HCT116 (cell line): Measurements from ENCODE around the gene ATP8A2.

Experiments
- CBX3 ChIP-seq: IDR thresholded peaks from 2 replicates; pipeline ENCODE4 v1.6.1; 2012; ENCODE audit warnings: low read depth
- CEBPB ChIP-seq: IDR thresholded peaks from 2 replicates; pipeline ENCODE4 v1.6.1; 2012; ENCODE audit warnings: low read depth
- EZH2phosphoT487 ChIP-seq: fragments of 200-600 bp; IDR thresholded peaks from 2 replicates; pipeline ENCODE4 v1.6.1; 2018; ENCODE audit warnings: antibody characterized with exemption, borderline replicate concordance
- JUND ChIP-seq: IDR thresholded peaks from 2 replicates; pipeline ENCODE4 v1.6.1; 2012
- POLR2A ChIP-seq: IDR thresholded peaks from 2 replicates; pipeline ENCODE4 v1.7.0; 2011; ENCODE audit warnings: borderline replicate concordance; ENCODE audit not compliant: insufficient read depth, insufficient read length; ENCODE audit errors: extremely low read depth
- POLR2AphosphoS5 ChIP-seq: IDR thresholded peaks from 2 replicates; pipeline ENCODE4 v1.6.1; 2011; ENCODE audit warnings: mild to moderate bottlenecking, low read depth, low read length, moderate library complexity
- TCF7L2 ChIP-seq: IDR thresholded peaks from 2 replicates; pipeline ENCODE4 v1.7.0; 2011; ENCODE audit warnings: borderline replicate concordance, inconsistent platforms; ENCODE audit not compliant: insufficient read depth, insufficient read length; ENCODE audit errors: extremely low read depth
- TF ChIP-seq, protein P1 (sequence below), 3 experiments: fragments of 200-600 bp in 1 of 3; sonication (generic) in 1 of 3; IDR thresholded peaks in 2 of 3; conservative IDR thresholded peaks in 1 of 3; 2 replicates each; pipeline ENCODE4 v1.5.1; 2012 to 2017; ENCODE audit warnings: low read depth in 2 of 3, low read length in 2 of 3, antibody characterized with exemption in 1 of 3, borderline replicate concordance in 1 of 3, control low read depth in 1 of 3, mild to moderate bottlenecking in 1 of 3, mixed read lengths in 1 of 3, mixed run types in 1 of 3, moderate library complexity in 1 of 3; ENCODE audit not compliant: insufficient read depth in 1 of 3
- TF ChIP-seq, protein P2 (sequence below): IDR thresholded peaks from 2 replicates; pipeline ENCODE4 v1.6.1; 2012; ENCODE audit warnings: low read depth

DNA sequence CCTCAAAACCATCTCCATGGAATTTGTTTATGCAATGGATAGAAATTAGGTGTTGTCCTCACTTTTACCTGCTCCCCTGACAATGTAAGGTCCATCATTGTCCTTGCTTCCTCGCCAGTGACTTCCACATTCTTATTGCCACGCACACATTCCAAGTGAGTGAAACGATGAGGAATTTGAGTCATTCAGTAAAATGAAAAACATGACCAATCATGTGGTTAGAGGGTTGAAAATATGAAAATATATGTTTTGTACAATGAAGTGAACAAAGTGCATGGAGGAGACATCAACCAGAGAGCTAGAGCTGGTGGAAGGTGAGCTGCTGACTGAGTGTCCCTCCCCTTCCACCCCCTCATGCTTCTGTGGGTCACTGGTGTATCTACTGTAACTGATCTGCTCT, 91.7 kb downstream of the ATP8A2 start:
- TF ChIP-seq POLR2A = no peak
- TF ChIP-seq, protein P1, sequence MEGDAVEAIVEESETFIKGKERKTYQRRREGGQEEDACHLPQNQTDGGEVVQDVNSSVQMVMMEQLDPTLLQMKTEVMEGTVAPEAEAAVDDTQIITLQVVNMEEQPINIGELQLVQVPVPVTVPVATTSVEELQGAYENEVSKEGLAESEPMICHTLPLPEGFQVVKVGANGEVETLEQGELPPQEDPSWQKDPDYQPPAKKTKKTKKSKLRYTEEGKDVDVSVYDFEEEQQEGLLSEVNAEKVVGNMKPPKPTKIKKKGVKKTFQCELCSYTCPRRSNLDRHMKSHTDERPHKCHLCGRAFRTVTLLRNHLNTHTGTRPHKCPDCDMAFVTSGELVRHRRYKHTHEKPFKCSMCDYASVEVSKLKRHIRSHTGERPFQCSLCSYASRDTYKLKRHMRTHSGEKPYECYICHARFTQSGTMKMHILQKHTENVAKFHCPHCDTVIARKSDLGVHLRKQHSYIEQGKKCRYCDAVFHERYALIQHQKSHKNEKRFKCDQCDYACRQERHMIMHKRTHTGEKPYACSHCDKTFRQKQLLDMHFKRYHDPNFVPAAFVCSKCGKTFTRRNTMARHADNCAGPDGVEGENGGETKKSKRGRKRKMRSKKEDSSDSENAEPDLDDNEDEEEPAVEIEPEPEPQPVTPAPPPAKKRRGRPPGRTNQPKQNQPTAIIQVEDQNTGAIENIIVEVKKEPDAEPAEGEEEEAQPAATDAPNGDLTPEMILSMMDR (IDR thresholded peaks at IDR 0.05 in 2 of 3, conservative IDR thresholded peaks at IDR 0.05 in 1 of 3; ENCODE audit: borderline replicate concordance in 1 of 3, insufficient read depth in 1 of 3, low read depth in 2 of 3, low read length in 2 of 3) = no peak
- no peak for TF ChIP-seq CBX3
- no peak for TF ChIP-seq POLR2AphosphoS5
- TF ChIP-seq TCF7L2 = no peak
- TF ChIP-seq, protein P2, sequence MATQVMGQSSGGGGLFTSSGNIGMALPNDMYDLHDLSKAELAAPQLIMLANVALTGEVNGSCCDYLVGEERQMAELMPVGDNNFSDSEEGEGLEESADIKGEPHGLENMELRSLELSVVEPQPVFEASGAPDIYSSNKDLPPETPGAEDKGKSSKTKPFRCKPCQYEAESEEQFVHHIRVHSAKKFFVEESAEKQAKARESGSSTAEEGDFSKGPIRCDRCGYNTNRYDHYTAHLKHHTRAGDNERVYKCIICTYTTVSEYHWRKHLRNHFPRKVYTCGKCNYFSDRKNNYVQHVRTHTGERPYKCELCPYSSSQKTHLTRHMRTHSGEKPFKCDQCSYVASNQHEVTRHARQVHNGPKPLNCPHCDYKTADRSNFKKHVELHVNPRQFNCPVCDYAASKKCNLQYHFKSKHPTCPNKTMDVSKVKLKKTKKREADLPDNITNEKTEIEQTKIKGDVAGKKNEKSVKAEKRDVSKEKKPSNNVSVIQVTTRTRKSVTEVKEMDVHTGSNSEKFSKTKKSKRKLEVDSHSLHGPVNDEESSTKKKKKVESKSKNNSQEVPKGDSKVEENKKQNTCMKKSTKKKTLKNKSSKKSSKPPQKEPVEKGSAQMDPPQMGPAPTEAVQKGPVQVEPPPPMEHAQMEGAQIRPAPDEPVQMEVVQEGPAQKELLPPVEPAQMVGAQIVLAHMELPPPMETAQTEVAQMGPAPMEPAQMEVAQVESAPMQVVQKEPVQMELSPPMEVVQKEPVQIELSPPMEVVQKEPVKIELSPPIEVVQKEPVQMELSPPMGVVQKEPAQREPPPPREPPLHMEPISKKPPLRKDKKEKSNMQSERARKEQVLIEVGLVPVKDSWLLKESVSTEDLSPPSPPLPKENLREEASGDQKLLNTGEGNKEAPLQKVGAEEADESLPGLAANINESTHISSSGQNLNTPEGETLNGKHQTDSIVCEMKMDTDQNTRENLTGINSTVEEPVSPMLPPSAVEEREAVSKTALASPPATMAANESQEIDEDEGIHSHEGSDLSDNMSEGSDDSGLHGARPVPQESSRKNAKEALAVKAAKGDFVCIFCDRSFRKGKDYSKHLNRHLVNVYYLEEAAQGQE = no peak
- no peak for TF ChIP-seq JUND
- TF ChIP-seq CEBPB = no peak
- no peak for TF ChIP-seq EZH2phosphoT487
